Ovary (tissue), 9 donors: ENCODE data around the gene FLNB. TPM values are rescaled to one million over a fixed set of nuclear protein-coding genes. Genes with fewer than 3 reads are reported as not detected.

Experiments
- DNase-seq, 5 donors: peaks; one replicate each; pipeline ENCODE4 v3.0.0-alpha.2; 2019 to 2020
- H3K27ac ChIP-seq, 2 donors: fragments of 200-600 bp; one replicate each; pipeline versions ENCODE4 v1.5.1 to v1.8.0; 2019 to 2022
- H3K27me3 ChIP-seq: fragments of 200-600 bp; one replicate; pipeline ENCODE4 v1.8.0; 2022
- H3K36me3 ChIP-seq: fragments of 200-600 bp; sonication (generic); one replicate; pipeline ENCODE4 v1.5.1; 2019
- H3K4me1 ChIP-seq: one replicate; pipeline ENCODE4 v1.8.1; 2013; ENCODE audit warnings: mild to moderate bottlenecking, moderate library complexity; ENCODE audit not compliant: insufficient read depth
- H3K4me3 ChIP-seq: fragments of 200-600 bp; sonication (generic); one replicate; pipeline ENCODE4 v1.5.1; 2017
- H3K9me3 ChIP-seq, 2 donors: fragments of 200-600 bp in 1 of 2; sonication (generic) in 1 of 2; one replicate each; pipeline versions ENCODE4 v1.5.1 to v1.8.1; 2013 to 2019; ENCODE audit warnings: mild to moderate bottlenecking in 1 of 2, moderate library complexity in 1 of 2
- CTCF ChIP-seq, 3 donors: fragments of 450-650 bp in 2 of 3; fragments of 200-600 bp in 1 of 3; IDR thresholded peaks; one replicate each; pipeline versions ENCODE4 v1.5.1 to v1.8.0; 2016 to 2022; ENCODE audit warnings: antibody characterized with exemption in 3 of 3, mild to moderate bottlenecking in 1 of 3
- EP300 ChIP-seq: sonication (generic); formaldehyde crosslinking; IDR thresholded peaks from one replicate; pipeline ENCODE4 v1.6.1; 2017; ENCODE audit warnings: antibody characterized with exemption
- POLR2A ChIP-seq: fragments of 450-650 bp; IDR thresholded peaks from one replicate; pipeline ENCODE4 v1.6.1; 2017; ENCODE audit warnings: antibody characterized with exemption, mild to moderate bottlenecking, moderate library complexity
- WGBS, 3 donors: extraction: QIAGEN DNeasy Blood & Tissue Kit in 1 of 3; methylation state at CpG; one replicate each; pipeline versions ENCODE4 v1.1.5 to v1.1.7; 2013 to 2017; 5-methylcytosine and 5-hydroxymethylcytosine counted together
- intact Hi-C, 4 donors: fragments of 100-400 bp; cut with DNase I; formaldehyde crosslinking; loops; one replicate each; pipeline versions ENCODE4 v1.11.0 to v1.15.1; 2022 to 2023
- polyA plus RNA-seq, 2 donors: library from polyadenylated mRNA; stranded (reverse); fragments of 200-250 nt in 1 of 2; fragments of 350-450 nt in 1 of 2; fragmentation: Illumina TruSeq in 1 of 2; extraction: RNeasy Lipid Tissue Mini Kit (QIAGEN cat#74804) in 1 of 2; gene quantifications; one replicate each; pipeline ENCODE4 v1.2.3, GENCODE V29; 2013 to 2014
- total RNA-seq, 7 donors: library from RNA; depleted of rRNA in 2 of 7; stranded (reverse); fragments of >200 nt in 2 of 7; fragmentation: NEBNext Ultra II Directional in 3 of 7; extraction: Animal tissue kit (Norgen Biotek cat#: 25700) in 3 of 7; gene quantifications; one replicate each; pipeline versions ENCODE4 v1.1.0 to v1.2.4, GENCODE V29; 2016 to 2023
- donor health status: DM: no; HTN: no; CAD: no; lungs with moderate emphysema.
- donor health status: DM: no; HTN: no; CAD: no.
- donor health status: Bipolar disorder and iron deficiency.
- donor health status: DM: yes; HTN: yes; CAD: no.
- donor health status: DM: no; HTN: no; CAD: no.
- donor health status: DM: yes; HTN: yes; CAD: no.

Gene FLNB
- total and polyA plus RNA-seq, 9 donors: 51.9 to 190 (median 126) TPM

GRCh38 chr3:58112185-58112535 is 103.9 kb downstream of the FLNB start:
- H3K9me3 ChIP-seq: no peaks in the 10 kb centered on the region
- H3K36me3 ChIP-seq: no peaks in the 10 kb centered on the region
- H3K4me1 ChIP-seq: peaks cover 2% of the 10 kb centered on the region
- no peak for DNase-seq
- no peak overlapping the region for H3K4me3 ChIP-seq
- TF ChIP-seq CTCF (IDR thresholded peaks at IDR 0.05): no peak
- TF ChIP-seq EP300: no peak
- TF ChIP-seq POLR2A: no peak
- H3K27ac ChIP-seq: no peak overlapping the region
- intact Hi-C loops: no loop called here
- no peaks in the 10 kb centered on the region for H3K27me3 ChIP-seq
- WGBS, 3 donors: 91 to 98% (median 92%) methylated on average over 6 of the region's 6 CpGs

DNA sequence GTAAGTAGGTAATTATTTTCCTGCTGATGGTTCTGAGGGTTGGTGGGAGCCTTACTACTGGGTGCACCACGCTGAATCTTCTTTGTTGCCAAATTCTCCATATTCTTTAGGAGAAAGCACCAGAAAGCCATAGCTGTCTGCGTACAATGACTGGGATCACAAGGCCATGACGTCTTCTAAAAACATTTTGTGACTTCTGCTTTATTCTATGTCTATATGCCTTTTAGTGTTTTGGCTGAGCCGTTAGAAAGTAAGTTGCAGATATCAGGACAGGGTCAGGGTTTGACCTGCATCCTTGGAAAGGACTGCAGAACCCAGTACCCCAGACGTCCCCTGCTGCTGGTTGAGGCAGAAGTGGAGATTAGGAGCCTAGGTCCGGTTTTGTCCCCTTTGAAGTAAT is 107.0 kb downstream of the FLNB start:
- 78 to 89% (median 83%) methylated on average over 6 of the region's 6 CpGs for WGBS, 3 donors
- intact Hi-C loops: no loop called here
- DNase-seq: no peak
- Histone ChIP-seq H3K9me3 (no peaks in the 10 kb centered on the region), H3K4me3 (no peak overlapping the region), H3K27me3 (no peaks in the 10 kb centered on the region), H3K27ac (no peak overlapping the region), H3K4me1 (peaks cover 14% of the 10 kb centered on the region), H3K36me3 (no peaks in the 10 kb centered on the region)
- TF ChIP-seq CTCF (IDR thresholded peaks at IDR 0.05) (no peak), EP300 (no peak), POLR2A (no peak)

DNA sequence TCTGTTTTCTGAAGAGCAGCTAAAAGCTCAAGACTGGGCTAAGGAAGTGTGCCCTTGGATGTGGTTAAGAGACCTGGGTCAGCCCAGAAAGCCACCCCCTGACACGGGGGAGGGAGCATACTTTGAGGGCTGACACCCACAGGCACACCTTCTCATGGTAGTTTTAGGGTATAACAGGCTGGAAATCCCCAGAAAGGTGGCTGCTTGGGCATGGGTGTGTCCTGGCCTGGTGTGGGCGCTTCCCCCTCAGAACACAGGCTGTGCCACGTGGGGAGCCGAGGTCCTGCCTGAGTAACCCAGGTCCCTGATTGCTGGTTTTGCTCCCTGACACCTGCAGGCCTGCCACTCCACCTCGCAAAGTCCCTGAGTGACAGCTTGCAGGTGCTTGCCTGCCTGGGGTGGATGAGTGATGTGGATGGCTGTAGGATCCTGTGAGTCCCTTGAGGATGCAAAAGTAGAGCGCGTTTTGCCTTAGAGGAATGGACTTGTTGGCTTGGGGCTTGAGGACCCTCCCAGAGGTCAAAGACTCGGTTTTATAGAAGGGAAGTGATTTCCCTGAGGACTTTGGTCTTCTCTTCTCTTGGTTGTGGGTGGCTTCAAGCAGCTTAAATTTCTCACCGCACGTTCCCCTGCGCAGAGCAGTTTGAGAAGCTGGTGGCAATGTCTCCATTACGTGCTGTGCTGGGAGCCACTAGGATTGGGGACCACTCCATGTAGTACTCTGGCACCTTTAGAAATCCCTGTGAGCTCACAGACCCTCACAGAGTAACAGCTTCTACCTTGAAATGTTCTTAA is 108.1 kb downstream of the FLNB start:
- no peaks in the 10 kb centered on the region for H3K27me3 ChIP-seq
- WGBS, 3 donors: 91 to 95% (median 94%) methylated on average over 12 of the region's 12 CpGs
- H3K9me3 ChIP-seq: no peaks in the 10 kb centered on the region
- H3K27ac ChIP-seq: peak overlapping the region in 1 of 2 donors; percentile 60
- H3K36me3 ChIP-seq: no peaks in the 10 kb centered on the region
- H3K4me3 ChIP-seq: no peak overlapping the region
- H3K4me1 ChIP-seq: peaks cover 14% of the 10 kb centered on the region
- intact Hi-C loops: no loop called here
- TF ChIP-seq CTCF (IDR thresholded peaks at IDR 0.05) (no peak), EP300 (no peak), POLR2A (no peak)
- no peak for DNase-seq

- WGBS, 3 donors: 51 to 55% (median 55%) methylated on average over 4 of the region's 4 CpGs
- H3K27me3 ChIP-seq: no peaks in the 10 kb centered on the region
- intact Hi-C loops: no loop called here
- no peaks in the 10 kb centered on the region for H3K36me3 ChIP-seq
- no peaks in the 10 kb centered on the region for H3K9me3 ChIP-seq
- H3K4me3 ChIP-seq: no peak overlapping the region
- peaks cover 14% of the 10 kb centered on the region for H3K4me1 ChIP-seq
- H3K27ac ChIP-seq: peak overlapping the region in 1 of 2 donors; percentile 60
- TF ChIP-seq EP300 (no peak), CTCF (IDR thresholded peaks at IDR 0.05) (no peak), POLR2A (no peak)
- no peak for DNase-seq
Observed at GRCh38 chr3:58116985-58117384, 108.8 kb downstream of the FLNB start.
